GM11168 (cell line): ENCODE results near the gene PAEP.

Source experiments
- in situ Hi-C: fragments of 300-500 bp; cut with MboI; formaldehyde crosslinking; loops from one replicate; pipeline ENCODE4 v1.12.0; 2022; ENCODE audit warnings: low sequenced_read_pairs; ENCODE audit not compliant: unreplicated experiment

The PAEP gene

DNA sequence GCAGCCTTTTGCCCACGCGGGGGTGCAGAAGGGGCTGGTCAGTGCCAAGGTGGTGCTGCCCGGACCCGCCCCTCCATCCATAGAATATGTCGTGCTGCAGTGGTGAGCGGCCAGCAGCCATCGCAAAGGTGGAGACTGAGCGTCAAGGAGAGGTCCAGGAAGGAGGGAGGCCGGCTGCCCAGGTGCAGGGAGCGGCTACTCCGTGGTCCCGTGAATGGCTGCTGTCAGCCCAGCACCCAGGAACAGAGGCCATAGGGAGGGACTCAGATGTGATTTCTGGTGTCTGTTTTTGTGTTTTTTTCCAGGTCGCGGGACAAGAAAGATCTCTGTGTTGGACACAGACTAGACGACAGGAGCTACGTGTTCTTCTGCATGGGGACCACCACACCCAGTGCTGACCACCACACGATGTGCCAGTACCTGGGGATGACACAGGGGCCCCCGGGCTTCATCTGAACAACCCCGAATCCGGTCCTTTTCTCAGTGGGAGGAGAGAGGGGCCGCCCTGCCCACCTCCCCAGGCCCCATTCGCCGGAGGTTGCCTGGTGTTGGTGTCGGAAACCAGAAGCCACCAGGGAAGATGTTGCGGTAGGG is 29.0 kb downstream of the PAEP start:
- in situ Hi-C loops, result no loop called here

DNA sequence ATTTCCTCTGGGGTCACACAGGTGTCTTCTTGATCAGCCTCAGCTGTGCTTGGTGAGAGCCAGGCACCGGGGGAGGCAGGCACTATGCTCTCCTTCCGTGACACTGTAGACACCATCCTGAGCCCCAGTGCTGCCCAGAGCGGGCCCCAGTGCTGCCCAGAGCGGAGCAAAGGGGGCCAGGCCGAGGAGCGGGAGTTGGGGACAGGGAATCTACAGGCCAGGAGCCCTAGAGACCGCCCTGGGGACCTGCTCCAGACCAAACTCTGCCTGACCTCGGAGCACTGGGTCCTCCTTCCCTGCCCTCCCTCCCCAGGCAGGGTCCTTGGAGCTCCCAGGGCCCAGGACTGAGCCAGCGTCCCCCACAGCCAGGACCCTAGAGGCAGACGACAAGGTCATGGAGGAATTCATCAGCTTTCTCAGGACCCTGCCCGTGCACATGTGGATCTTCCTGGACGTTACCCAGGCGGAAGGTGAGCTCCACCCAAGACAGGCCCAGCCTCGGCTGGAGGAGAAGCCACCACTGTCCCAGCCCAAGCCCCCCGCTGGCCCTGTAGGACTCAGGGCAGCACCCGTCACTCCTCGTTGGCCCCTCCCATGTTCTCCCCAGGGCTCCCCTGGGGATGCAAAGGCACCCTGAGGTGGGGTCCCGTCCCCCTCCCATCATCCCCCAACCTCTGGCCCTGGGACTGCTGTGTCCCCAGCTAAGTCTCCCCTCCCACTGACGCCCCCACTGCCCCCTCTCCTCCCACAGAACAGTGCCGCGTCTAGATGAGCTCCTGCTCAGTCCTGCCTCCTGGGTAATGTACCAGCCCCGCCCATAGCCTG is 30.2 kb downstream of the PAEP start:
- in situ Hi-C loops, result no loop called here

DNA sequence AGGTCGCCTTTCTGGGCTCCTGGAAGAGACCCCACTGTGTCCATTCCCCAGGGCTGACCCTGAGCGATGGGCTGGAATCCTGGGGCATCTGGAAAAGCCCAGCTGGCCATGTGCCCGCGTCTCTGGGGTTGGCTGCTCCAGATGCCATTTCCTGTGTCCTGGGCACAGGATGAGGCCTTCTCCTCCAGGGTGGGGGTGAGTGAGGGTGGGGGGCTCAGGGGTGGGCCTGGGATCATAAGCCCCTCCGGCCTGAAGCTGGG is 30.7 kb downstream of the PAEP start:
- in situ Hi-C loops, result no loop called here

DNA sequence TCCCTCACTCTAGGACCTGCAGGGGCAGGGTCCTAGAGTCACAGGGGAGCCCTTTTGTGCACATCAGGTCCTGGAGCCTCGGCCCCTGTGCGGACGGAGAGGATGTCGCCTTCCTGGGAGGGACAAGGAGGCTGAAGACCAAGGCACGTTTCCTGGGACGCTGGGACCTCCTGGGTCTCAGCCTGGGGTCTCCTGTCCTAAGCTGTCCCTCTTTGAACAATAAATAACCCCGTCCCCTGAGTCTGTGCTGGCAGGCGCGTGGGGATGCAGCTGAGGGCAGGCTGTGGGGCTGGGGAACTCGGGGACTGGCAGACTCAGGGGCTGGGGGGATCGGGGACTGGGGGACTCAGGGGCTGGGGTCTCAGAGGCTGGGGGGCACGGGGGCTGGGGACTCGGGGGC is 31.1 kb downstream of the PAEP start:
- in situ Hi-C loops, result no loop called here

DNA sequence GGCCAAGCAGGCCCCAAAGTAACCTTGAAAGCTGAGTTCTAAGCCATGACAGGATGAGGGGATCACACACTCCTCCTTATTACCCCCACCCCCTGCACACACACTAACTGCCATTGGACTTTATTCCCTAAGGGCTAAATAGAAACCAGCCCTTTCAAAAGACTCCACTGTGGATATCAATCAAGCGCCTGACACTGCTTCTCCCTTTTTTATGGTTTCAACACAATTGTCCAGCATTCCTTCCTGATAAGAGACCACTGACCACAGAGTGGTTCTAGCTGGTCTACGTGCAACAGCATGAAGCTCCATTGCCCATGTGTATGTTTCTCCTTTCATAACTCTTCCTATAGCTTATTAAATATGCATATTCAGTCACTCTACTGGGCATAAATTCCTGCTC is 34.7 kb downstream of the PAEP start:
- in situ Hi-C loops, result no loop called here

DNA sequence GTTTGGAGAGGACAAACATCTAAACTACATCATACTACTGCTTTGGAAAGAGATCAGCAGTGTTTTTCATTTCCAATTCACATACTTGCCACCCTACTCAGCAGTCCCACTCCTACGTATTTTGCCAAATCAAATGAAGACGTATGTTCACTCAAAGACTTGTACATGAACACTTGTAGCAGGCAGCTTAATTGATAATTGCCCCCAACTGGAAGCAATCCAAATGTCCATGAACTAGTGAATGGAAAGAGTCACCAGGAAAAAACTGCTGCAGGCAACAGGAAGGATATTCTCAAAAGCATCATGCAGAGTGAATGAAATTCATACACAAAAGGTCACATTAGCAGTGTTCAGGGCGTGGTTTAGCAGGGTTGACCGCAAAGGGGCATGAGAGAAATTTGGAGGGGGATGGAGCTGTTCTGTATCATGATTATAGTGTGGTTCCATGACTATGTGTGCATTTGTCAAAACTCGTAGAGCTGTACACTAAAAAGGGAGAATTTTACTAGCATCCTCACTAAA is 38.8 kb downstream of the PAEP start:
- in situ Hi-C loops, result no loop called here

DNA sequence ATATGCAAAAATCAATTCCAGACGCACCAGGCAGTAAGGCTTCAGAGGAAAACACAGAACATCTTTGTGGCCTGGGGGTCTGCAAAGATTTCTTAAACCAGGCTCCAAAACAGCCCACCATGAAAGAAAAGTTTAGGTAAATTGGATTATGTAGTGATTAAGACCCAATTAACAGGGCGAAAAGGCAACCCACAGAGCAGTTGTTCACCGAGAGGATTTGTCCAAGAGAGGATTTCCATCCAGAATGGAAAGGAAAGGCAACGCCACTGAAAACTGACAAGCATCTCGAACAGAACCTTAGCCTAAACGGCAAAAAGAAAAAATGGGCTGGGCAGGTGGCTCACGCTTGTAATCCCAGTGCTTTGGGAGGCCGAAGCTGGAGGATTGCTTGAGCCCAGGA is 40.4 kb downstream of the PAEP start:
- in situ Hi-C loops, result no loop called here

DNA sequence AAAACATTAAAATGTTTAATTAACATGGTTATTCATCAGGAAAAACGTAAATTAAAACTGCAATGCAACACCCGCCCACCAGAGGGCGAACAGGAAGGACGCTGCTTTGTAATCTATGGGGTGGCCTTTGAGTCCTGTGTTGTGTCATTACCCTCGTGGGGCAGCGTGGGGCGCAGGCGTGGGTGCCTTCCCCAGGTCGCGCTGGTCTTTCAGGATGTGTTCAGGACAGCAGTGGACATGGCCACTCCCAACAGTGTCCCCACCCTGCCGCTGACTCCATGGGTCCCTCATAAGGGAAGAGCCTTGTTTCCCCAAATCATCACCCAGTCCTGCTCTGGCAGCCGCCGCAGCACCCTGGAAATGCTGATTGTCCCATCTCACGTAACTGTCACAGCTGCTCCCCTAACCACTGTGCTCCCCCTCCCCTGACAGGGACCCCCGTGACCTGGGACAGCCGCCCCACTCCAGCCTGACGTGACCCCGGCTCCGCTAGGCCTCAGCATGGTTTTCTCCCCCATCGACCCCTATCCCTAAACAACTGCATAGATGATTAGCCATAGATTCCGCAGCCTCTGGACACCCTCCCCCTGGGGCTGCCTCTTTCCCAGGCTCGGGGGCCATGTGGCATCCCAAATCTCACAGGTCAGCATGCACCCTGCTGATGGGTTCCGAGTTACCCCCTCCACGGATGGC is 41.4 kb downstream of the PAEP start:
- in situ Hi-C loops, result no loop called here

DNA sequence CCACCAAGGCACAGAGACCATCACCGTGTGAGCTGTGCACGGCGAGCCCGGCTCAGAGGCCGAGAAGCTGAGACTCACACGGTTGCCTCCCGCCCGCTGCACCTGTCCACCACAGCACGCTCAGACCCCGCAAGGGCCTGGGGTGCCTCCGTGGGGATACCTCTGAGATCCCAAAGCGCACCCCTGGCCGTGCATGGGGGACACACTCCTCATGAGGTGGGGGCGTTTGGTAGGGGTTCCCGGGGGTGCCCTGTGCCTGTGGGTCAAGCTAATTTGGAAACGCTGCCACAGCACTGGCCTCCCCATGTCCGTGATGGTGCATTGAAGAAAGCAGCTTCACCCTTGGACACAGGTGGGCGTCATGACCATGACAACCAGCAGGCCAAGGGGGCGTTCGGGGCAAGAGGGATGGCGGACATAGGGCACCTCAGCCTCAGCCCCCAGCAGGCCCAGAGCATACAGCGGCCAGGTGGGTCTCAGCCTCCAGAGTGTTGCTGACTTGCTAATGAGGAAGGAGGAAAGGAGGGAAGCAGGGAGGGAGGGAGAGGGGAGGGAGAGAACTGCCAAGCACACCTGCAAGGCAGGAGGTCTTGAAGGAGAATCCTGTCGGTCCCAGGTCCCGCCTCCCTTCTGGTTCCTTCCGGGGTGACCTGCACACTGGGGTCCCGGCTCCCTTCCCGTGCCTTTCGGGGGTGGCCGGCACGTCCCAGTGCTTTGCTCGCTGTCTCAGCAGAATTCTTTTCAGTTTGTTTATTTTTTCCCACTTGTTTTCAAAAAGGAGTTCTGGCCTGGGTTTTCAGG is 43.1 kb downstream of the PAEP start:
- in situ Hi-C loops, result no loop called here

DNA sequence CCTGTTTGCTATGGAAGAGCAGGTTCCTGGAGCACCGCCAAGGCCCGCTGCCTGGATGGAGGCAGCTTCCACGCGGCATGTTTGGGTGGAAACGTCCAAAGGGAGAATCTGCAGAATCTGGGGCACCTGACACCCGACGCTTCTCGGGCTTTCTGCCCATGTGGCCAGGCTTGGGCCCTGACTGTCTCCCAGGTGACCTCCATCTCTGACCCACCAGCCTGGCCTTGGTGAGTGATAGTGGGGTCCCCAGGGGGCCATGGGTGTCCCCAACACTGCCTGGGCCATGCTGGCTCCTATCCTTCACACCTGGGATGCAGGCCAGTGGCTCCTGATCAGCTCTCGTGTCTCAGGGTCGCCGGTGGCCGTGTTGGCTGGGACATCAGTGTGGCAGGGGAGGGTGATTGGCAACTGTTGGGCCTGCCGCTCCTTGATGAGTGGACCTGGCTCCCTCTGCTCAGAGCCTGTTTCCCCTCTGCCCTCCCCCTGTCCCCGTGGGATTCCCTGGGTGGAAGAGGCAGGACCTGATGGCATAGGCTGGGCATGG is 43.8 kb downstream of the PAEP start:
- in situ Hi-C loops, result no loop called here

DNA sequence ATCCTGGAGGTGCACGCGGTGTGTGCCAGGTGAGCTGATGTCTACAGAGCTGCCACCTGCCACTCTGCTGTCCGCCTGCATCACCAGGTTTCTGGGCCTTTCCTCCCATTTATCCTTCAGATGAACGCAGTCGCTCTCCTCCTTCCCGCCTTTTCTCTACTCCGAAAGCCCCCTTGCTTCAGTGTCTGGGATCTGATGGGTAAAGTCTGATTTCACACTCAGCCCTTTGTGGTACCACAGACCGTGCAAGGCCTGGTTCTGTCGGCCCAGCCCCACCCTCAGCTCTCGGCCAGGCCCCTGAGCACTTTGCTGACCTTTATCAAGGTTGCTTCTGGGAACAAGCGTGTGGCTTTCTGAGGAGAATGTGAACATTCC is 45.3 kb downstream of the PAEP start:
- in situ Hi-C loops, result no loop called here

DNA sequence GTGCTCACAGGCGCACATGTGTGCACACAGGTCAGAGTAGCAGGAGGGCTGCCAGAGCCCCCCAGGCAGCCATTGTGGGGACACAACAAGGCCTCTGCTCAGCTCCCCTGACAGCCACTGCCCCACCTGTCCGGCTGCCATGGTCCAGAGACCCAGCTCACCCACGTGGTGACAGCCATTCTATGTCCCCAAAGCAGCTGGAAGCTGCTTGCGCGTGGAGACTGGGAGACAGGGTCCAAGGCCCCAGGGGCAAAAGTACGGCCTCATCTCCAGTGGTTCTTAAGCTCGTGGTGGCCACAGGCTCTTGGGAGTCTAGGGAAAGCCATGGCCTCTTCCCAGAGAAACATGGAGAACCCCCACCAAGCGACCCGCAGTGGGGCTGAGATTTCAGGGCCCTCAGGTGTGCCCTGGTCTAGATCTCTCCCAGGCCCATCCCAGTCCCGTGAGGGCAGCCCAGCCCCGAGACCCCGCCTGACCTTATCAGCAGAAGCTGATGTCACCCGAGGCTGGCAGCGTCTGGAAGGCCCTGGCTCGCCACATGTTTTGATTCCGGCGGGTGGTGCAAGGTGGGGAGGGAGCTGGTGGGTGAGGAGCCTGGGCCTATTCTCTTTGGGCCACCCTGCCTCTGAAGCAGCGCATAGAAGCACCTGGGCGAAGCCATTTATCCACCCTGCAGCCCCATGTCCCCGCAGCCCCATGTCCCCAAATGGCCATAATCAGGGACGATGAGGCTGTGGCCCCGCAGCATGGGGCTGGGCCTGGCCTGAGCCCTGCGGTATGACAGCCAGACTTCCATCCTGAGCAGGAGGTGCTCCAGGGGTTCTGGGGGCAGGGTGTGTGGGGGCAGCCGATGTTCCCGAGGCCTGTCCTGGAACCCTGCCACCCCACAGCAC is 46.1 kb downstream of the PAEP start:
- in situ Hi-C loops, result no loop called here

DNA sequence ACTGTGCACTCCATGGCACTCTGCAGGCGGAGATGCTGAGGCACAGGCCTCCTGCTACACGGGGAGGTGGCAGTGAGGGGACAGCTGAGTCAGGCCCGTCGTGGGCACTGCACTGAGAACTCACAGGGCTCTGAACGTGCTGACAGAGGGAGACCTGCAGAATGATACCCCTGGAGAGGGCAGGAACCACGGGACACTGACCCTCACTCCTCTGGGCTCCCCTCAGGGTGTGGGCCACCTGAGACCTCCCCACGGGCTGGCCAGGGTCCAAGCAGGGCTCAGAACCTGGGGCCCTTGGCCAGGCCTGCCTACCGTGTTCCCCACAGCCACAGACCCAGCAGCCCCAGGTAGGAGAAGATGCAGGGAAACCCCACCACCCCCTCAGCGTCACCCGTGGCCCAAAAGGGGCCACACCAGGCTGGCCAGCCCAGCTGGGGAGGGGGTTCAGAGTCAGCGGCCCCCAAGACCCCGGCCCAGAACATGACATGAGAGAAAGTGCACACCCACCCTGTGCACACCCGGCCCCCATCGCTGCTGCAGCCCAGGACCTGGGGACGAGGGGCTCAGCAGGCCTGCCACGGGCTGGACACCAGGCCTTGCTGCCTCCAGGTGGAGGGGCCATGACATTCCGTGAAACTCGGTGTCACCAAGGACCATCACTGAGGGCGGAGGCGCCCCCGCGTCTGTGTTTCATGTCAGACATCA is 46.9 kb downstream of the PAEP start:
- in situ Hi-C loops, result no loop called here

DNA sequence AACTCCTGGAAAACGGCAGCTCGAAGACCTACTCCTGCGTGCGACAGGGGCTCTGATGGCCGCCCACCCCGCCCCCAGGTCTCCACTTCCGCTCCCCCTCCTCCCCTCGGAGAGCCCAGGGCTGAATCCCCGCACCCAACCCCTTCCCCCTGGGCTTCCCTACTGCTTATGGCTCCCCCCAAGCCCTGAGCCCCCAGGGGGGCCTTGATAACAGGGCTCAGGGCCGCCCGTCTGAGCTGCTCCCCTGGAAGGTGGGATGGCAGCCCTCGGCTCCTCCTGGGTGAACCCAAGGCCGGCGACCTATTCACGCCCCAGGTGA is 47.4 kb downstream of the PAEP start:
- in situ Hi-C loops, result no loop called here

DNA sequence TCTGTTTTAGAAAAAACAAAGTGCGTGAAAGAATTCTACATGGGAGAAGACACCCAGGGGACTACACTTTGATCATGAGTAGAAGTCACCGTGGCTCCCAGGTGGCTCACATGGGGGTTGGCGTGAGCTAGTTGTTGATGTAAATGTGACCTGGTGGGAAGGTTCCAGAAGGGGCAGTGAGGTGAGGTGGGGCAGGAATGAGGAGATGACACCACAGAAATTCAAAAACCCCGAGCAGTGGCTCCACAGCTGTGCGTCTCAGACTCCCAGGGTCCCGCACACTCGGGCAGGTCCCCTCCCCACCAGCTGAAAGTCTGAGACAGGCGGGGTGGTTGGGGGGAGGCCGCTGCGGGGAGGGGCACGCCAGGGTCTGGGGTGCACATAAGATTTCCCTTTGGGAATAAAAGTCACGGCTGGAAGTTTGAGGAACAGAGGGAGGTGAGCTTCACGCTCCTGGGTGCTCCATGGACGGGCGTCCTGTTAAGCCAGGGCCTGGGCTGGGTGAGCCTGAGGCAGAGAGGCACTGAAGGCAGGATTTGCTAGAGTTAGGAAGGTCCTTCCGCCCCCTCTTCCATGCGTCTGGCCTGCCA is 47.9 kb downstream of the PAEP start:
- in situ Hi-C loops, result no loop called here

DNA sequence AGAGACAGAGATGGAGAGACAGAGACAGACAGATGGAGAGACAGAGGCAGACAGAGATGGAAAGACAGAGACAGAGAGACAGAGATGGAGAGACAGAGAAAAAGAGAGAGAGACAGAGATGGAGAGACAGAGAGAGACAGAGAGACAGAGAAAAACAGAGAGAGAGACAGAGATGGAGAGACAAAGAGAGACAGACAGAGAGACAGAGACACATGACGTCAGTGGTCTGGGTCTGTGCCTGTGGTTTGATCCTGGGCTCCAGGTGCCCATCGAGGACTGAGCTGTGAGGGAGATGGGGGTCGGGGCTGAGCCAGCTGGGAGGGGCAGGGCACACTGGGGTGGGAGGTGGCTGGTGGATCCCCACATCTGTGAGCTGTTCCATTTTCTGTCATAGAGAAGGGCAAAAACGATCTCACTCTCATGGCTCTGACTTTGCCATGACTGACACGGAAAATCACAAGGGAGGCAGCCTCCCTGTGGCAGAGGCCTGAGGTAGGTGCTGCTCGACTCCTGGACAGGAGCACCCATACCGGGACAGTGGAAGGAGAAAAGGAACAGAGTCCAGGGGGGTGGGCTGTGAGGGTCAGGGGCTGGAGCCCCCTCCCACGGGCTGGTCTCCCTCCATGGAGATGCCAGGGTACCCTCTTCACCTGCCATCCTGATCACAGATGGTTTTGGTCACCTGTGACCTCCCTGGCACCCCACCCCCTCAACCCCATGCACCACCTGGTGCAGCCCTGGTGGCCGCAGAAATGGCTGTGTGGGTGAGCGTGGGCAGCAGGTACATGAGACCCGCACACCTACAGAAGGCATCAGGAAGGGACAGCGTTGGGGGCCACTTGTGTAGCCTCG is 49.0 kb downstream of the PAEP start:
- in situ Hi-C loops, result no loop called here

DNA sequence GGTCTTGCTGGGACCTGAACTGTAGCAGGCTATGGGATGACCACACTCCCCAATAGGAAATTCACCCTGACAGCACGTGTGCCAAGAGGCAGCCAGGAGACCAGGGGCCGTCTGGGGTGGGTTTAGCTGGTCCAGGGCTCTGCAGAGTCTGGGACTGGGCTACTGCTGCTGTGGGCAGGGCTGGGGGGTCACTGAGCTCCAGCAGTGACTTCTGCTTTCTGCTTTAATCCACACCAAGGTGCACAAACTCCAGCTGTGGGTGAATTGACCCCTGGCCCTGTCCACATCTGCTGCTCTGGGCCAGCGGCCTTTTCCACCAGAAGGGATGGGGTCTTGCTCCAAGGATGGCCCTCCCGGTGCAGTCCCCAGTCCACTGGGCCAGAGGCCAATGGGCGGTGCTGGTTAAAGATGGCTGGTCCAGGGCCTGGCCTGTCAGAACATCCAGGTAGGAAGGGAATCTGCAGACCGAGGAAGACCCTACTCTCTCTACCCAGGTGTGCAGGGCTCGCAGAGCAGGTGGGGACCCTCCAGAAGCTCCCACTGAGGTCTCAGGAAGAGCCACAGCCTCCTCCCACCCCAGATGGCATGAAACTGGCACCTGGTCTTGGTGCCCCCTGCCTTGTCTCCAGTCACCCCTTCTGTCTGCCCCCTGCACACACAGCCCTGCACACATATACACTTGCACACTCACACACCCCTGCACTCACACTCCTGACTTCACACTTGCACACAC is 49.8 kb downstream of the PAEP start:
- in situ Hi-C loops, result no loop called here
